Measurements from ENCODE around the gene C6orf132. TPM values are rescaled to one million over a fixed set of nuclear protein-coding genes. Genes with fewer than 3 reads are reported as not detected.

The C6orf132 gene, protein sequence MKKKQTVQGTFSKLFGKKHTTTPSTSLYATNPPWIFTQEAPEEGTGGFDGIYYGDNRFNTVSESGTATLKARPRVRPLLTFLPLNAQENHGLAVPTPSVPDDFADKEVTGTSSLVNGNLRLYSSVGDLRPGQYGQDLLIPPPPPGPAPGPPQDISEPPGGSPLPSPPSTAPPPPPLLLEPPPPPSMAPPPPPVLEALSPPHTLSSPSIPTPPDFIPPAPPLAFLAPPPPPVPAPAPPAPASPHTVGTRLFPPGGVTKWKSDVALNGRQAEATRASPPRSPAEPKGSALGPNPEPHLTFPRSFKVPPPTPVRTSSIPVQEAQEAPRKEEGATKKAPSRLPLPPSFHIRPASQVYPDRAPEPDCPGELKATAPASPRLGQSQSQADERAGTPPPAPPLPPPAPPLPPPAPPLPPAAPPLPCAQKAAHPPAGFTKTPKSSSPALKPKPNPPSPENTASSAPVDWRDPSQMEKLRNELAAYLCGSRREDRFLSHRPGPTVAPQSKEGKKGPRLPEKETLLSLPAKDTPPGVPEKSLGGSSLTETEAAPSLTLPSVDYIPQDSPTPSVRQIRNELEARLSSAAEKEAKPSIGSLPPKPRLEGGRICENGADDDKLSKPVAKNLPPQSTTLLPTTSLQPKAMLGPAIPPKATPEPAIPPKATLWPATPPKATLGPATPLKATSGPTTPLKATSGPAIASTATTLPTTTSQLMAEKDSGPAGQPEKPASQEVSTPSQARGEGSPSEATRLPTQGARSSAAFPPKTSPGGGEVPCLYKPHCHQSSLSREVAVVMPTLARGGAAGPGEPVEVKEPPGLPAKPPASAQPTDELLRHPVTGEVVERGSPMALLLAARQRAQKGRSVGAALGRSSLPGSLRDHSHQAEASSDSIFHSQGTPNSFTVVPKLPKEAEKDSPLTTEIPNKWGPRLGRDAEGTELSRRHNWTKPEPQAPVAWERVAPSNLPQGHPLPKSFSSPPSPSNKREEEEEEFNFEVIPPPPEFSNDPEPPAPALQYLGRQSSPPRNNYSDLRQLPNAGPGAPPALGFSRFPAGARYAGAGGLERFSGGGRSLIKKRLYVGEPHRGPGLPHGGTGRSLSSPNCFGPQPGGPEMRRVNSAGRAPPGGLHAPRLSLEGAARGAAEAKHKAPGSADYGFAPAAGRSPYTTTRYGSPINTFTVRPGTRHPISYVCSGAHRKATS
- total RNA-seq (2014; rRNA removed; shearing (Covaris generic); ENCODE audit: low replicate concordance), result 0.11 and 0.83 TPM in 2 replicates

DNA sequence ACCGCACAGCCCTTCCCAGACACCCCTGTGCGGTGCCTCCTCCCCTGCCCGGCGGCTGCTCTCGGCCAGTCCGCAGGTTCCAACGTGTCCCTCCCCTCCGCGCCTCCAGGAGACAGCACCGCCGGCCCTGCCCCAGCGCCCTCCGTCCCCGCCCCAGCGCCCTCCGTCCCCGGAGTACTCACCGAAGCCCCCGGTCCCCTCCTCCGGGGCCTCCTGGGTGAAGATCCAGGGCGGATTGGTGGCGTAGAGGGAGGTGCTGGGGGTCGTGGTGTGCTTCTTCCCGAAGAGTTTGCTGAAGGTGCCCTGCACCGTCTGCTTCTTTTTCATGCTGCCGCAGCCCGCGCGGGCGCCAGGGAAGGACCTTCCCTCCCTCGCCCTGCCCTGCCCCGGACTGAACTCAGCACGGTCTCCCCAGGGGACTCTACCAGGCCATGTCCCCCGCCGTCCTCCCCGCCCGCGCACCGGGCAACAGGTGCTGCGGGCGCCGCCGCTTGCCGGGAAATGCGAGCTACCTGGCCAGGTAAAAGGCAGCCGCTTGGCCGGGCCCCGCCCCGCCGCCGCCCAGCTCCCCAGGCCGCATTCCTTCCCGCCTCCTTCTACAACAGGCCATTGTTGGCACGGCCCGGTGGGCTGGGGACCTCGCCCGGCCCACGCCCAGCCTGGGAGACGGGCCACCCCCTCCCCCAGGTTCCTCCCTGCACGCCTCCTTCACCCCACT is at the start of gene C6orf132:
C6orf132 (minus strand) TSS at position 503 of the 718 bp plus-strand sequence; CDS start at position 327, 176 bp downstream.
- H3K9me3 ChIP-seq (ENCODE audit: low read length), result no peaks in the 10 kb centered on the region
- no peaks in the 10 kb centered on the region for H3K27me3 ChIP-seq (ENCODE audit: low read length)
- H3K4me2 ChIP-seq (ENCODE audit: low read depth, low read length, poor library complexity, severe bottlenecking), result no peak within 1 kb of the TSS
- H3K9me2 ChIP-seq (replicated peaks; ENCODE audit: insufficient read depth, low read length), result no peaks in the 10 kb centered on the region
- H4K20me1 ChIP-seq (ENCODE audit: insufficient read depth, low read depth, low read length), result no peaks in the 10 kb centered on the region
- peaks cover 9% of the 10 kb centered on the region for H3K4me1 ChIP-seq (ENCODE audit: low read length)
- no peak within 1 kb of the TSS for H2AFZ ChIP-seq (ENCODE audit: low read length)
- no peak within 1 kb of the TSS for H3K9ac ChIP-seq (ENCODE audit: low read length)
- no peak within 1 kb of the TSS for H3K4me3 ChIP-seq (ENCODE audit: low read length)
- no peak within 1 kb of the TSS for H3K27ac ChIP-seq (ENCODE audit: low read length)
- H3K36me3 ChIP-seq (ENCODE audit: insufficient read depth, low read length), result no peaks in the 10 kb centered on the region
- H3K79me2 ChIP-seq (ENCODE audit: low read length), result no peaks in the 10 kb centered on the region
- DNase-seq, result no peak

- Histone ChIP-seq H3K9ac (ENCODE audit: low read length) (no peak overlapping the region), H3K79me2 (ENCODE audit: low read length) (no peaks in the 10 kb centered on the region), H2AFZ (ENCODE audit: low read length) (no peak overlapping the region), H3K27me3 (ENCODE audit: low read length) (no peaks in the 10 kb centered on the region), H3K4me3 (ENCODE audit: low read length) (no peak overlapping the region), H3K4me1 (ENCODE audit: low read length) (peaks cover 2% of the 10 kb centered on the region), H4K20me1 (ENCODE audit: insufficient read depth, low read depth, low read length) (no peaks in the 10 kb centered on the region), H3K4me2 (ENCODE audit: low read depth, low read length, poor library complexity, severe bottlenecking) (no peak overlapping the region), H3K36me3 (ENCODE audit: insufficient read depth, low read length) (no peaks in the 10 kb centered on the region), H3K9me3 (ENCODE audit: low read length) (no peaks in the 10 kb centered on the region), H3K9me2 (replicated peaks; ENCODE audit: insufficient read depth, low read length) (no peaks in the 10 kb centered on the region), H3K27ac (ENCODE audit: low read length) (no peak overlapping the region)
- no peak for DNase-seq
Observed at GRCh38 chr6:42190554-42191183, 48.2 kb upstream of the C6orf132 start.

- Histone ChIP-seq H3K4me3 (ENCODE audit: low read length) (no peak overlapping the region), H3K4me2 (ENCODE audit: low read depth, low read length, poor library complexity, severe bottlenecking) (no peak overlapping the region), H3K9ac (ENCODE audit: low read length) (no peak overlapping the region), H3K36me3 (ENCODE audit: insufficient read depth, low read length) (no peaks in the 10 kb centered on the region), H3K4me1 (ENCODE audit: low read length) (no peaks in the 10 kb centered on the region), H3K79me2 (ENCODE audit: low read length) (no peaks in the 10 kb centered on the region), H3K27ac (ENCODE audit: low read length) (no peak overlapping the region), H3K27me3 (ENCODE audit: low read length) (no peaks in the 10 kb centered on the region), H3K9me2 (replicated peaks; ENCODE audit: insufficient read depth, low read length) (no peaks in the 10 kb centered on the region), H4K20me1 (ENCODE audit: insufficient read depth, low read depth, low read length) (no peaks in the 10 kb centered on the region), H3K9me3 (ENCODE audit: low read length) (no peaks in the 10 kb centered on the region), H2AFZ (ENCODE audit: low read length) (no peak overlapping the region)
- DNase-seq, result no peak
Observed at GRCh38 chr6:42188406-42188805, 46.0 kb upstream of the C6orf132 start.

GRCh38 chr6:42185597-42185996 is 43.2 kb upstream of the C6orf132 start:
- Histone ChIP-seq H3K4me3 (ENCODE audit: low read length) (no peak overlapping the region), H3K9ac (ENCODE audit: low read length) (no peak overlapping the region), H3K36me3 (ENCODE audit: insufficient read depth, low read length) (no peaks in the 10 kb centered on the region), H3K4me2 (ENCODE audit: low read depth, low read length, poor library complexity, severe bottlenecking) (no peak overlapping the region), H3K27ac (ENCODE audit: low read length) (no peak overlapping the region), H3K4me1 (ENCODE audit: low read length) (no peaks in the 10 kb centered on the region), H2AFZ (ENCODE audit: low read length) (no peak overlapping the region), H4K20me1 (ENCODE audit: insufficient read depth, low read depth, low read length) (no peaks in the 10 kb centered on the region), H3K9me3 (ENCODE audit: low read length) (no peaks in the 10 kb centered on the region), H3K79me2 (ENCODE audit: low read length) (no peaks in the 10 kb centered on the region), H3K27me3 (ENCODE audit: low read length) (no peaks in the 10 kb centered on the region), H3K9me2 (replicated peaks; ENCODE audit: insufficient read depth, low read length) (no peaks in the 10 kb centered on the region)
- DNase-seq, result no peak

GRCh38 chr6:42184475-42184874 is 42.1 kb upstream of the C6orf132 start:
- Histone ChIP-seq H3K27me3 (ENCODE audit: low read length) (no peaks in the 10 kb centered on the region), H3K4me1 (ENCODE audit: low read length) (no peaks in the 10 kb centered on the region), H3K9me2 (replicated peaks; ENCODE audit: insufficient read depth, low read length) (no peaks in the 10 kb centered on the region), H3K36me3 (ENCODE audit: insufficient read depth, low read length) (no peaks in the 10 kb centered on the region), H3K79me2 (ENCODE audit: low read length) (no peaks in the 10 kb centered on the region), H3K4me3 (ENCODE audit: low read length) (no peak overlapping the region), H2AFZ (ENCODE audit: low read length) (no peak overlapping the region), H3K27ac (ENCODE audit: low read length) (no peak overlapping the region), H3K9me3 (ENCODE audit: low read length) (no peaks in the 10 kb centered on the region), H3K4me2 (ENCODE audit: low read depth, low read length, poor library complexity, severe bottlenecking) (no peak overlapping the region), H4K20me1 (ENCODE audit: insufficient read depth, low read depth, low read length) (no peaks in the 10 kb centered on the region), H3K9ac (ENCODE audit: low read length) (no peak overlapping the region)
- no peak for DNase-seq

- H3K4me1 ChIP-seq (ENCODE audit: low read length), result peaks cover 11% of the 10 kb centered on the region
- H3K79me2 ChIP-seq (ENCODE audit: low read length), result no peaks in the 10 kb centered on the region
- no peak overlapping the region for H3K9ac ChIP-seq (ENCODE audit: low read length)
- no peaks in the 10 kb centered on the region for H3K27me3 ChIP-seq (ENCODE audit: low read length)
- no peak overlapping the region for H3K27ac ChIP-seq (ENCODE audit: low read length)
- H3K9me3 ChIP-seq (ENCODE audit: low read length), result no peaks in the 10 kb centered on the region
- H3K4me2 ChIP-seq (ENCODE audit: low read depth, low read length, poor library complexity, severe bottlenecking), result no peak overlapping the region
- no peak overlapping the region for H2AFZ ChIP-seq (ENCODE audit: low read length)
- no peaks in the 10 kb centered on the region for H3K36me3 ChIP-seq (ENCODE audit: insufficient read depth, low read length)
- H3K4me3 ChIP-seq (ENCODE audit: low read length), result no peak overlapping the region
- H3K9me2 ChIP-seq (replicated peaks; ENCODE audit: insufficient read depth, low read length), result no peaks in the 10 kb centered on the region
- no peaks in the 10 kb centered on the region for H4K20me1 ChIP-seq (ENCODE audit: insufficient read depth, low read depth, low read length)
- DNase-seq, result no peak
Observed at GRCh38 chr6:42182101-42182500, 39.7 kb upstream of the C6orf132 start.

DNA sequence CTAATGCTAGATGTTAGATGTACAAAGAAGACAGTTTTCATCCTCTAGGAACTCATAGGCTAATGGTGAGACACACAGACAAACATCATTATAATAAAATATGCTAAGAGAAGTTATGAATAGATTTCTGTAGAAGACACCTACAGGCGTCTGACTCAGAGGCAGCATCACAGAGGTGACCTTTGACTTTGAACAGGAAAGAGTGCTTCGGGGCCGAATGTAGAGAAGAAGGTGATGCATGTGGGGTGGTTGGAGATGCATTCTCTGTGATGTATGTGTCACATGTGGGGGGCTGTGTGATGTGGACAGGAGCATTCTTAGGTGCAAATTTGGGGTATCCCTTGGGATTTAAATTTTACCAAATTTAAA is 37.5 kb upstream of the C6orf132 start:
- Histone ChIP-seq H3K4me2 (ENCODE audit: low read depth, low read length, poor library complexity, severe bottlenecking) (no peak overlapping the region), H3K4me3 (ENCODE audit: low read length) (no peak overlapping the region), H4K20me1 (ENCODE audit: insufficient read depth, low read depth, low read length) (no peaks in the 10 kb centered on the region), H3K36me3 (ENCODE audit: insufficient read depth, low read length) (no peaks in the 10 kb centered on the region), H3K27me3 (ENCODE audit: low read length) (no peaks in the 10 kb centered on the region), H3K9me2 (replicated peaks; ENCODE audit: insufficient read depth, low read length) (no peaks in the 10 kb centered on the region), H3K79me2 (ENCODE audit: low read length) (no peaks in the 10 kb centered on the region), H3K27ac (ENCODE audit: low read length) (no peak overlapping the region), H3K4me1 (ENCODE audit: low read length) (peaks cover 17% of the 10 kb centered on the region), H3K9me3 (ENCODE audit: low read length) (no peaks in the 10 kb centered on the region), H2AFZ (ENCODE audit: low read length) (no peak overlapping the region), H3K9ac (ENCODE audit: low read length) (no peak overlapping the region)
- DNase-seq, result no peak
